ENCODE data around the gene GARRE1.

DNA sequence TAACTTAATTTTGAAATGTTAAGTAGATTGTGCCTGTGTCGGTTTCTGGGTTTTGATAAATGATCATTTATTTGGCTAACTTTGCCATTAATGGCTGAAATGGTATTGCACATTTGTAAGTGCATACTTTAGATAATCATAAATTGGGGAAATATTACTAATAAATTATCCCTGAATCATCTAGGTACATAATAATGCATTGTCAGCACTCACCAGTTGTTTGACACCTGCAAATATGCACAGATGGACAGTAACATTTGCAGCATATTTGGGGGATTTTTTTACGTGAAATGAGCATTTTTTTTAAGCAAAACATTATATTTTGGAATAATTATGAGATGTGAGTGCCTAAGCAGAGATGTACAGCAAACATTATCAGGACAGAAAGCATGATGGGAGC is 41.1 kb upstream of the GARRE1 start:
- TF ChIP-seq CTCF (conservative IDR thresholded peaks at IDR 0.05; ENCODE audit: low read depth in 2 of 2), result no peak
- no peak for TF ChIP-seq EZH2phosphoT487 (IDR thresholded peaks at IDR 0.05; ENCODE audit: unreplicated experiment)
- TF ChIP-seq EZH2 (IDR thresholded peaks at IDR 0.05; ENCODE audit: low read depth, unreplicated experiment), result no peak
- TF ChIP-seq NANOG (IDR thresholded peaks at IDR 0.05; ENCODE audit: borderline replicate concordance), result no peak
- no peak for TF ChIP-seq POLR2AphosphoS5 (IDR thresholded peaks at IDR 0.05; ENCODE audit: low read depth)
- no peak for TF ChIP-seq STAT1 (IDR thresholded peaks at IDR 0.05; ENCODE audit: unreplicated experiment)
- no peak for TF ChIP-seq REST (IDR thresholded peaks at IDR 0.05; ENCODE audit: unreplicated experiment)
- TF ChIP-seq, protein P1, sequence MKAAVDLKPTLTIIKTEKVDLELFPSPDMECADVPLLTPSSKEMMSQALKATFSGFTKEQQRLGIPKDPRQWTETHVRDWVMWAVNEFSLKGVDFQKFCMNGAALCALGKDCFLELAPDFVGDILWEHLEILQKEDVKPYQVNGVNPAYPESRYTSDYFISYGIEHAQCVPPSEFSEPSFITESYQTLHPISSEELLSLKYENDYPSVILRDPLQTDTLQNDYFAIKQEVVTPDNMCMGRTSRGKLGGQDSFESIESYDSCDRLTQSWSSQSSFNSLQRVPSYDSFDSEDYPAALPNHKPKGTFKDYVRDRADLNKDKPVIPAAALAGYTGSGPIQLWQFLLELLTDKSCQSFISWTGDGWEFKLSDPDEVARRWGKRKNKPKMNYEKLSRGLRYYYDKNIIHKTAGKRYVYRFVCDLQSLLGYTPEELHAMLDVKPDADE (IDR thresholded peaks at IDR 0.05), result no peak
- no peak for TF ChIP-seq JUNB (IDR thresholded peaks at IDR 0.05; ENCODE audit: unreplicated experiment)
- TF ChIP-seq CREB1 (CRISPR knock-in tag; IDR thresholded peaks at IDR 0.05; ENCODE audit: low read depth), result no peak

Data from GM23338 (cell line).